PC-3 (cell line): ENCODE measurements around the gene UBA3. TPM values are rescaled to one million over a fixed set of nuclear protein-coding genes. Genes with fewer than 3 reads are reported as not detected.

ENCODE experiments used
- ATAC-seq: fragments of 200-7000 bp; cut with Tn5 transposase; 2 replicates; pipeline ENCODE4 v1.9.1; 2020; ENCODE audit warnings: mild to moderate bottlenecking, moderate library complexity
- BruUV-seq: library from RNA; stranded (reverse); fragments of 400-500 nt; replicated peaks from 2 replicates; lab custom pipeline; 2021; lab: Mats Ljungman, UMichigan
- CTCF ChIA-PET: fragments of 300-600 bp; sonication (Branson Sonifier 250); formaldehyde crosslinking; loops from one replicate; lab custom pipeline; 2022; ENCODE audit warnings: antibody characterized with exemption; lab: Charles Lee
- POLR2A ChIA-PET: fragments of 300-600 bp; sonication (Branson Sonifier 250); formaldehyde crosslinking; loops from one replicate; lab custom pipeline; 2022; ENCODE audit warnings: antibody characterized with exemption; ENCODE audit not compliant: unreplicated experiment; lab: Charles Lee
- DNase-seq: peaks from one replicate; pipeline ENCODE4 v3.0.0-alpha.2; 2015
- H2AFZ ChIP-seq: fragments of 300-600 bp; sonication (generic); 2 replicates; pipeline ENCODE4 v1.6.0; 2016; ENCODE audit warnings: antibody characterized with exemption, low read length
- H3F3A ChIP-seq: fragments of 300-600 bp; sonication (generic); one replicate; pipeline ENCODE4 v1.6.0; 2017; ENCODE audit warnings: antibody characterized with exemption, low read length, control low read depth, mild to moderate bottlenecking; ENCODE audit not compliant: unreplicated experiment
- H3K27ac ChIP-seq: fragments of 300-600 bp; sonication (generic); 2 replicates; pipeline ENCODE4 v1.5.1; 2016; ENCODE audit warnings: mild to moderate bottlenecking, low read length
- H3K27me3 ChIP-seq: fragments of 300-600 bp; sonication (generic); 2 replicates; pipeline ENCODE4 v1.6.1; 2016; ENCODE audit warnings: low read length, mixed read lengths
- H3K36me3 ChIP-seq: fragments of 300-600 bp; sonication (generic); 2 replicates; pipeline ENCODE4 v1.6.1; 2016; ENCODE audit warnings: low read depth, mixed run types, low read length, mixed read lengths
- H3K4me1 ChIP-seq: fragments of 300-600 bp; sonication (generic); 2 replicates; pipeline ENCODE4 v1.5.1; 2016; ENCODE audit warnings: low read length; ENCODE audit not compliant: insufficient read depth
- H3K4me2 ChIP-seq: fragments of 300-600 bp; sonication (generic); 2 replicates; pipeline ENCODE4 v1.6.0; 2016; ENCODE audit warnings: low read length
- H3K4me3 ChIP-seq: fragments of 300-600 bp; sonication (generic); 2 replicates; pipeline ENCODE4 v1.5.1; 2016; ENCODE audit warnings: mild to moderate bottlenecking, low read length, mixed read lengths
- H3K79me2 ChIP-seq: fragments of 300-600 bp; sonication (generic); 2 replicates; pipeline ENCODE4 v1.6.1; 2017; ENCODE audit warnings: low read length, mixed read lengths
- H3K9ac ChIP-seq: fragments of 300-600 bp; sonication (generic); 2 replicates; pipeline ENCODE4 v1.6.0; 2016; ENCODE audit warnings: mild to moderate bottlenecking, low read length
- H3K9me2 ChIP-seq: fragments of 300-600 bp; sonication (generic); replicated peaks from 2 replicates; pipeline ENCODE4 v1.6.1; 2016; ENCODE audit warnings: mixed run types, low read length, mixed read lengths
- H3K9me3 ChIP-seq: fragments of 300-600 bp; sonication (generic); 2 replicates; pipeline ENCODE4 v1.6.1; 2016; ENCODE audit warnings: low read length, mixed read lengths
- H4K20me1 ChIP-seq: fragments of 300-600 bp; sonication (generic); 2 replicates; pipeline ENCODE4 v1.6.1; 2016; ENCODE audit warnings: low read length, mixed read lengths
- EZH2 ChIP-seq: fragments of 300-600 bp; sonication (generic); IDR thresholded peaks from one replicate; pipeline ENCODE4 v1.6.1; 2017; ENCODE audit warnings: antibody characterized with exemption, mild to moderate bottlenecking, low read length; ENCODE audit not compliant: unreplicated experiment
- EZH2phosphoT487 ChIP-seq: fragments of 300-600 bp; sonication (generic); IDR thresholded peaks from 2 replicates; pipeline ENCODE4 v1.6.1; 2018; ENCODE audit warnings: mild to moderate bottlenecking, antibody characterized with exemption, low read length, borderline replicate concordance
- intact Hi-C: fragments of 100-400 bp; cut with micrococcal nuclease; formaldehyde crosslinking; loops from 2 replicates; pipeline ENCODE4 v1.9.0; 2023
- total RNA-seq: library from RNA; depleted of rRNA; stranded (reverse); fragments of >200 nt; gene quantifications from 2 replicates; pipeline ENCODE4 v1.2.3, GENCODE V29; 2014
- TF ChIP-seq, protein P1 (sequence below): fragments of 300-600 bp; sonication (generic); conservative IDR thresholded peaks from 2 replicates; pipeline ENCODE4 v1.5.1; 2017; ENCODE audit warnings: antibody characterized with exemption, low read depth, mild to moderate bottlenecking, low read length

UBA3 gene
- total RNA-seq, 1 experiment from 2014 or later: 27.5 TPM

DNA sequence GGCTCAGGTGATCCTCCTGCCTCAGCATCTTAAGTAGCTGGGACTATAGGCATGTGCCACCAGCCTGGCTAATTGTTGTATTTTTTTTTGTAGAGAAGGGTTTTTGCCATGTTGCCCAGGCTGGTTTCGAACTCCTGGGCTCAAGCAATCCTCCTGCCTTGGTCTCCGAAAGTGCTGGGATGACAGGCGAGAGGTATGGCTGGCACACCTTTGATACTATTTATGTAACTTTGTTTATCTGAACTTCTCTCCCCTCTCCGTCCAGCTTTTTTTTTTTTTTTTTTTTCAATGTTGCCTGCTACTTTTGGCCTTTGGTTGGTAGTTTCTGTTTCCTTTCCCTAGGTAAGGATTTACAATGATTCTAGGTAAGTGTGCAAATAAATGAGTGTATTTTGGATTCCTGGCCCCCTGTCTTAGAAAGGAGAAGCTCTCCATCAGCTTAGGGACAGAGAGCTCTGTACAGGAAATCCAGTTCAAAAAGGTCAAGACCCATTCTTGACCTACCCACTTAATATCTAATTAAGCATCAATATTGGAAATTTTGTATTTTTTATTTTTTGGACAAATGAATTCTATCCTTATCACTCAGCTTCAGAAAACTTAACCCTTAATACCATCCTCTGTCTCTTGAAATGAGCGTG lies 11.3 kb upstream of the UBA3 start:
- H3K27ac ChIP-seq: no peak overlapping the region
- no peak overlapping the region for H3K4me2 ChIP-seq
- POLR2A ChIA-PET: no interaction called here
- H3K9me2 ChIP-seq: no peaks in the 10 kb centered on the region
- peaks cover 39% of the 10 kb centered on the region for H3K79me2 ChIP-seq
- H3K4me3 ChIP-seq: no peak overlapping the region
- H3F3A ChIP-seq: no peaks in the 10 kb centered on the region
- no peak overlapping the region for H3K9ac ChIP-seq
- no peak for TF ChIP-seq EZH2
- TF ChIP-seq, protein P1, sequence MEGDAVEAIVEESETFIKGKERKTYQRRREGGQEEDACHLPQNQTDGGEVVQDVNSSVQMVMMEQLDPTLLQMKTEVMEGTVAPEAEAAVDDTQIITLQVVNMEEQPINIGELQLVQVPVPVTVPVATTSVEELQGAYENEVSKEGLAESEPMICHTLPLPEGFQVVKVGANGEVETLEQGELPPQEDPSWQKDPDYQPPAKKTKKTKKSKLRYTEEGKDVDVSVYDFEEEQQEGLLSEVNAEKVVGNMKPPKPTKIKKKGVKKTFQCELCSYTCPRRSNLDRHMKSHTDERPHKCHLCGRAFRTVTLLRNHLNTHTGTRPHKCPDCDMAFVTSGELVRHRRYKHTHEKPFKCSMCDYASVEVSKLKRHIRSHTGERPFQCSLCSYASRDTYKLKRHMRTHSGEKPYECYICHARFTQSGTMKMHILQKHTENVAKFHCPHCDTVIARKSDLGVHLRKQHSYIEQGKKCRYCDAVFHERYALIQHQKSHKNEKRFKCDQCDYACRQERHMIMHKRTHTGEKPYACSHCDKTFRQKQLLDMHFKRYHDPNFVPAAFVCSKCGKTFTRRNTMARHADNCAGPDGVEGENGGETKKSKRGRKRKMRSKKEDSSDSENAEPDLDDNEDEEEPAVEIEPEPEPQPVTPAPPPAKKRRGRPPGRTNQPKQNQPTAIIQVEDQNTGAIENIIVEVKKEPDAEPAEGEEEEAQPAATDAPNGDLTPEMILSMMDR: no peak
- no peaks in the 10 kb centered on the region for H3K36me3 ChIP-seq
- DNase-seq (no peak), ATAC-seq (no peak)
- no peaks in the 10 kb centered on the region for H4K20me1 ChIP-seq
- peaks cover 27% of the 10 kb centered on the region for H3K4me1 ChIP-seq
- no peak overlapping the region for H2AFZ ChIP-seq
- no TSS peak for BruUV-seq
- CTCF ChIA-PET: no interaction called here
- no peaks in the 10 kb centered on the region for H3K27me3 ChIP-seq
- intact Hi-C loops: no loop called here
- no peaks in the 10 kb centered on the region for H3K9me3 ChIP-seq

DNA sequence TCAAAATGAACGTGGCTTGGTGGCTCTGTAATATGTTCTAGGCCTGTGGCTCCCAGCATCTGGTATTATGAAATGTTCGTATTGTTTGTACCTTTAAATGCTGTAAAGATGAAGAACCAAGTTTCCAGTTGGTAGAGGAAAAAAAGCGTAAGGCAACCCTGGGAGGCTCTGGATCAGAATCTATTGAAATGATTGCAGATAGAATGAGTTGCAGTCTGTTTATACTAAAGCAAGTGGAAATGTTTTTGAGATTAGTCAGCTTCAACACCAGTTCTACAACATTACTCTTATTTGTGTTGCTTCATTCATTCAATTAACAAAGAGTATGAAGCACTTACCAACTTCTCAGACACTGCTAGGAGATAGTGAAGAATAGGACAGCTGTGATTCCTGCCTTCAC lies 9.9 kb upstream of the UBA3 start:
- ATAC-seq (peak; percentile 9; the same call in 1 of the 2 replicates), DNase-seq (peak; percentile 54)
- Histone ChIP-seq H3K4me1 (peaks cover 31% of the 10 kb centered on the region), H3K9me2 (no peaks in the 10 kb centered on the region), H2AFZ (no peak overlapping the region), H3K9ac (no peak overlapping the region), H3K27ac (no peak overlapping the region; the same call in 1 of the 2 replicates), H3K27me3 (no peaks in the 10 kb centered on the region), H3F3A (no peaks in the 10 kb centered on the region), H3K4me3 (no peak overlapping the region), H3K36me3 (no peaks in the 10 kb centered on the region), H3K9me3 (no peaks in the 10 kb centered on the region), H4K20me1 (no peaks in the 10 kb centered on the region), H3K4me2 (peak overlapping the region; percentile 73), H3K79me2 (peaks cover 49% of the 10 kb centered on the region)
- no TSS peak for BruUV-seq
- ChIA-PET CTCF (no interaction called here), POLR2A (no interaction called here)
- TF ChIP-seq EZH2phosphoT487 (no peak), EZH2 (no peak)
- TF ChIP-seq, protein P1: no peak
- intact Hi-C loops: no loop called here

DNA sequence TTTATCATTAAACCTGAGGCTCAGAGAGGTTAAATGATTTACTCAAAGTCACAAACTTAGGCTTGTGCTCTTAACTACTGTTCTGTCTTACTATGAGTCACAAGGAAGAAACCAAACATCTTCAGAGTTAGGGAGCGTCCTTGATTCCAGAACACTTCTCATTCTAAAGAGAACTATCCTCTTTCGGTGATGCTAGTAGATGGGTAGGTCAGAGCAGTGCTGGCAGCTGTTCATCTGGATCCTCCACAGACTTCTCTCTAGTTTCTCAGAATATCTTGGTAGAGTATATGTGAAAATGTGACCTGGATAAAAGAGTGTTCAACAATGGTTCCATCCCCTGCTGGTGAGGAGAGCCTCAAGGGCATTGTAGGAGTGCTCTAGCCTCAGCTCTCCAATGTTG lies 7.9 kb upstream of the UBA3 start:
- ATAC-seq (no peak), DNase-seq (peak; percentile 13)
- Histone ChIP-seq H4K20me1 (no peaks in the 10 kb centered on the region), H3K79me2 (peaks cover 50% of the 10 kb centered on the region), H3K9ac (no peak overlapping the region), H3K27ac (no peak overlapping the region), H3F3A (no peaks in the 10 kb centered on the region), H3K4me3 (no peak overlapping the region), H2AFZ (no peak overlapping the region), H3K9me2 (no peaks in the 10 kb centered on the region), H3K9me3 (no peaks in the 10 kb centered on the region), H3K4me1 (peaks cover 43% of the 10 kb centered on the region), H3K4me2 (peak overlapping the region; percentile 73), H3K36me3 (no peaks in the 10 kb centered on the region), H3K27me3 (no peaks in the 10 kb centered on the region)
- POLR2A ChIA-PET: no interaction called here
- CTCF ChIA-PET: interaction anchor here (0.6 kb wide), 1 partner anchor 70 kb away, joined by 11 read pairs; no protein-coding TSS in a partner anchor
- intact Hi-C loops: loop anchor here (5.0 kb wide), 1 partner anchor 36 kb away; the partner anchor contains the start of gene TMF1
- no TSS peak for BruUV-seq
- TF ChIP-seq EZH2phosphoT487 (no peak), EZH2 (no peak)
- TF ChIP-seq, protein P1: no peak
